Uterus (tissue), 2 donors: ENCODE results near the gene ZDHHC8.

Experiments
- CTCF ChIP-seq, 4 experiments: fragments of 200-600 bp in 2 of 4; fragments of 450-650 bp in 2 of 4; sonication (generic) in 2 of 4; IDR thresholded peaks; one replicate each; pipeline ENCODE4 v1.5.1; 2016 to 2019; ENCODE audit warnings: antibody characterized with exemption in 4 of 4, mild to moderate bottlenecking in 2 of 4, moderate library complexity in 1 of 4
- POLR2A ChIP-seq, 2 donors: fragments of 450-650 bp; IDR thresholded peaks; one replicate each; pipeline ENCODE4 v1.6.1; 2016; ENCODE audit warnings: antibody characterized with exemption in 2 of 2, mild to moderate bottlenecking in 1 of 2, moderate library complexity in 1 of 2

GRCh38 chr22:20181884-20182236 lies 50.3 kb downstream of the ZDHHC8 start:
- TF ChIP-seq CTCF (IDR thresholded peaks at IDR 0.05) (no peak), POLR2A (IDR thresholded peaks at IDR 0.05) (no peak)
